Brain pericyte (primary cell): ENCODE data around the gene KIF15.

Experiments used
- DNase-seq: peaks from one replicate; pipeline ENCODE4 v3.0.0-alpha.2; 2012; ENCODE audit warnings: low read depth, low spot score

Gene KIF15

GRCh38 chr3:44875596-44875995, 114.0 kb downstream of the KIF15 start:
- no peak for DNase-seq

DNA sequence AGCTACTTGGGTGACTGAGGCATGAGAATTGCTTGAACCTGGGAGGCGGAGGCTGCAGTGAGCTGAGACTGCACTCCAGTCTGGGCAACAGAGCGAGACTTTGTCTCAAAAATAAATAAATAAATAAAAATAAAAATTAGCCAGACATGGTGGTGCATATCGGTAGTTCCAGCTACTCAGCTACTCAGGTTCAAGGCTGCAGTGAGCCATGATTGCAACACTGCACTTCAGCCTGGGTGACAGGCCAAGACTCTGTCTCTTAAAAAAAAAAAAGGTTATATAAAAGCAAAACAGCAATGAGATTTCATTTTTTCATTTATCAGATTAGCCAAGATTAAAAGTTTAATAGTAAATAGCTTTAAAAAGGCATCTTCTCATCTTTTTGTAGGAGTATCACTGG, 115.7 kb downstream of the KIF15 start:
- no peak for DNase-seq

GRCh38 chr3:44880284-44880683, 118.7 kb downstream of the KIF15 start:
- DNase-seq: no peak

GRCh38 chr3:44883213-44883955, 121.8 kb downstream of the KIF15 start:
- no peak for DNase-seq

- DNase-seq: peak; percentile 92
Observed at GRCh38 chr3:44883999-44884431, 122.4 kb downstream of the KIF15 start.

GRCh38 chr3:44885618-44886017, 124.0 kb downstream of the KIF15 start:
- peak; percentile 76 for DNase-seq

DNA sequence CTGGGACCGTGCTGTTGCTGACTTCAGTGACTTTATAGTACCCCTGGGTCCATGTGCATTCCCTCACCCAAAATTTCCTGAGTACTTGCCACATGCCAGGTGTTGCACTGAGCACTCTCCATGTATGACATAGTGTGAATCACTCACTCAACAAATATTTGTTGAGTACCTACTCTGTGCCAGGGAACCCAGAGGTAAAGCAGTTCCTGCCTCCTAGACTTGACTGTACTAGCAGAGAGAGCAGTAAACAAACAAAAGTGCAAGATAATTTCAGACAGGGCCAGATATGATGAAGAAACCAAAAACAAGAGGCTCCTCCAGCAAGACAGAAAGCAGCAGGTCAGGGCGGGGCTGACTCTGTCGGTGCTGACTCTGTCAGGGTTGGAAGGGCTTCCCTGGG, 125.0 kb downstream of the KIF15 start:
- no peak for DNase-seq

GRCh38 chr3:44887101-44887500, 125.5 kb downstream of the KIF15 start:
- DNase-seq: no peak

DNA sequence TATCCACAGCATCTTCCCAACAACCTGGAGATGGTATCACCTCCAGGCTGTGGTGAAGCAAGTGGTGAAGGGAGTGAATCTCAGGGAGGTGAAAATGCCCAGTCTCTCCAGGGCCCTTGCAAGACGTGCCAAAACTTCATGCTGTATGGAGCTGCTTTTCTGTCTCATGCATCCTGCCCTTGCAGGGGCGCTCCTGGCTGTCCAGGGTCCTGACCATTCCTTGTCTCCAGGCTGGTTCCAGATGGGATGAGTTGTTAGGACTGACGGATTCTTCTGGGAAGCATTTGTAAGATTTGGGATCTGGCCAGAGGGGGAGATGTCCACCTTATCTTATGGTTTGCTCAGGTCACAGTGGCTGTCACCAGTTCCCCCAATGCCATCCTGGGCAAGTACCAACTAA, 128.7 kb downstream of the KIF15 start:
- DNase-seq: no peak

GRCh38 chr3:44890852-44891251, 129.3 kb downstream of the KIF15 start:
- no peak for DNase-seq

- DNase-seq: no peak
Observed at GRCh38 chr3:44892689-44893088, 131.1 kb downstream of the KIF15 start.

- DNase-seq: no peak
Observed at GRCh38 chr3:44893097-44893496, 131.5 kb downstream of the KIF15 start.

- no peak for DNase-seq
Observed at GRCh38 chr3:44894485-44894884, 132.9 kb downstream of the KIF15 start.

DNA sequence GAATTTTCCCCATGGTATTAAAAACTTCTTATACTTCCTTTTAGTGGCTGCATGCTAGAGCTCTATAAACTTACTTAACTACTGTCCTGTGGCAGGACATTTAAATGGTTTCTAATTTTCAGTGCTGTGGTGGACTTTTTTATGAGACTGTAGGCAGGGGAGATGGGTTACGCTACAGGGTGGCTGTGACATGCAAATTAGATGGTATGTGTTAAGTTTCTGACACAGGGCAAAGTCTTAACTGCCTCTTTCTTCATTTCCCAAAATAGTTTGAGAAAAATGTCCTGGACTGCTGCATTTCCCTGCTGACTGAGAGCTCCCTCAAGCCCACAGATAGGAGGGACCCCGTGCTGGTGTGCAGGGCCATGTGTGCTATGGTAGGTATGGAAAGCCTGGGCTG, 134.8 kb downstream of the KIF15 start:
- DNase-seq: no peak

DNA sequence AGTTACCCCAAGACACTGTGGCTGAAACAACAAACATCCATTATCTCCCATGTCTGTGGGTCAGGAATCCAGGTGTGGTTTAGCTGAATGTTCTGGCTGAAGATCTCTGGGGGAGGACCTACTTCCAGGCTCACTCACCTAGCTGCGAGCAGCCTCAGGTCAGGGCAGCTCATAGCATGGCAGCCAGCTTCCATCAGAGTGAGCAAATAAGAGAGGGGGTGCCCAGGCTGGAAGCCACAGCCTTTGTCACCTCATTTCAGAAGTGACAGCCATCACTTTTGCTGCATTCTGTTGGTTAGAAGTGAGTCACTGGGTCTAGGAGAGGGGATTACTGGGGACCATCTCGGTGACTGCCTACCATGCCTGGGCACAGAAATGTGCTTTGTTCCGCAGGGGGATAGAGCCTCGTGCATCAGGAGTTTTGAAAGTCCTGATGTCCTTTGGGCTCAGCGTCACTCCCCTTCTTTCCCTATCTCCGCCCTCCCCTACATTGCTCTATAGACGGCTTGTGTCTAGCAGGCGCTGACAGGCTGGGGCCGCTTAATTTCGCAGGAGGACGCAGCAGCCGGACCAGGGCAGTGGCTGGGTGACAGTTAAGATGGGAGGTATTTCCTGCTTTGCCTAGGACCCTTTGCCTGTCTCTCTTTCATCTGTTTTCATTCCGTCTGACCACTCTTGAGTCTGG, 138.2 kb downstream of the KIF15 start:
- no peak for DNase-seq

DNA sequence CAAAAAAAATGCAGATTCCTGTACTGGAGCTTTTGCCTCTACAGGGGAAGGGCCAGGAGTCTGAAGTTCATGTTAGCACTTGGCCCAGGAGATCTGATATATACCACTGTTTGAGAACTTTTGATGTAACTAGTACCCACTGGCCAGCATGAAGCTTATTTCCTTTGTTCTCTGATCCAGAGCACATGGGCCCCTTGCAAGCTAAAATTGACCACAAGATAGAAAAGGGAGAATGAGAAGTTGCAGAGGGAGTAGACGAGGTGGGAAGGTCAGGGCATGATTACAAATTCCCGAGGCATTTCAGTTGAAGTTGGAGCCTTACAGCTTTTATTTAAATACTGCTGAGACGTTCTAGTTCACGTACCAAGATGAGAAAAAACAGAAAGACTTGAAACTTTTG, 141.0 kb downstream of the KIF15 start:
- no peak for DNase-seq
